Hepatocyte (in vitro differentiated cells): ENCODE measurements around the gene INO80D. TPM values are rescaled to one million over a fixed set of nuclear protein-coding genes. Genes with fewer than 3 reads are reported as not detected.
A peak's percentile ranks its signal among the peaks of the same experiment; 100 is the strongest.

Experiments
- DNase-seq: peaks from one replicate; pipeline ENCODE4 v3.0.0-alpha.2; 2016; ENCODE audit warnings: low spot score
- H2AFZ ChIP-seq: fragments of 200-600 bp; sonication (generic); 2 replicates; pipeline ENCODE4 v1.6.0; 2016; ENCODE audit warnings: antibody characterized with exemption, mild to moderate bottlenecking
- H3K27ac ChIP-seq: fragments of 200-600 bp; sonication (generic); 2 replicates; pipeline ENCODE4 v1.5.1; 2016; ENCODE audit warnings: mild to moderate bottlenecking
- H3K27me3 ChIP-seq: fragments of 200-600 bp; sonication (generic); 2 replicates; pipeline ENCODE4 v1.6.1; 2016
- H3K36me3 ChIP-seq: fragments of 200-600 bp; sonication (generic); replicated peaks from 2 replicates; pipeline ENCODE4 v1.5.1; 2016; ENCODE audit warnings: low read depth; ENCODE audit not compliant: insufficient read depth
- H3K4me1 ChIP-seq: fragments of 200-600 bp; sonication (generic); 2 replicates; pipeline ENCODE4 v1.5.1; 2016; ENCODE audit warnings: mild to moderate bottlenecking, moderate library complexity; ENCODE audit not compliant: insufficient read depth
- H3K4me2 ChIP-seq: fragments of 200-600 bp; sonication (generic); 2 replicates; pipeline ENCODE4 v1.6.0; 2016
- H3K4me3 ChIP-seq: fragments of 200-600 bp; sonication (generic); 2 replicates; pipeline ENCODE4 v1.5.1; 2016; ENCODE audit warnings: mild to moderate bottlenecking
- H3K79me2 ChIP-seq: fragments of 200-600 bp; sonication (generic); 2 replicates; pipeline ENCODE4 v1.6.0; 2017; ENCODE audit warnings: mild to moderate bottlenecking
- H3K9me2 ChIP-seq: fragments of 200-600 bp; sonication (generic); replicated peaks from 2 replicates; pipeline ENCODE4 v1.6.0; 2017; ENCODE audit warnings: mild to moderate bottlenecking; ENCODE audit not compliant: insufficient read depth
- H3K9me3 ChIP-seq: fragments of 200-600 bp; sonication (generic); 2 replicates; pipeline ENCODE4 v1.5.1; 2016; ENCODE audit warnings: low read depth, mild to moderate bottlenecking
- H4K20me1 ChIP-seq: fragments of 200-600 bp; sonication (generic); 2 replicates; pipeline ENCODE4 v1.6.0; 2016; ENCODE audit warnings: mild to moderate bottlenecking; ENCODE audit not compliant: insufficient read depth, poor library complexity, severe bottlenecking
- EZH2 ChIP-seq: fragments of 200-600 bp; sonication (generic); IDR thresholded peaks from 2 replicates; pipeline ENCODE4 v1.6.1; 2016; ENCODE audit warnings: antibody characterized with exemption, mild to moderate bottlenecking, borderline replicate concordance
- EZH2phosphoT487 ChIP-seq: fragments of 200-600 bp; sonication (generic); IDR thresholded peaks from one replicate; pipeline ENCODE4 v1.6.1; 2018; ENCODE audit warnings: antibody characterized with exemption, mild to moderate bottlenecking, low read depth, moderate library complexity; ENCODE audit not compliant: unreplicated experiment, severe bottlenecking
- WGBS: methylation state at CpG from one replicate; pipeline ENCODE4 v1.1.6; 2016; ENCODE audit warnings: low lambda C conversion rate; ENCODE audit errors: missing lambda C conversion rate; 5-methylcytosine and 5-hydroxymethylcytosine counted together
- polyA plus RNA-seq: library from polyadenylated mRNA; unstranded; fragments of >200 nt; fragmentation: Nextera tagmentation; extraction: Ambion mirVana; gene quantifications from 2 replicates; pipeline ENCODE4 v1.2.1, GENCODE V29; 2016
- total RNA-seq: library from RNA; depleted of rRNA; stranded (reverse); fragments of >200 nt; gene quantifications from 2 replicates; pipeline ENCODE4 v1.2.3, GENCODE V29; 2014
- TF ChIP-seq, protein P1 (sequence below): fragments of 200-600 bp; sonication (generic); IDR thresholded peaks from 2 replicates; pipeline ENCODE4 v1.5.1; 2016; ENCODE audit warnings: antibody characterized with exemption, mild to moderate bottlenecking; ENCODE audit not compliant: poor library complexity

The INO80D gene
- total and polyA plus RNA-seq, 2 experiments from 2014 or later: 6.6 to 15.0 TPM

DNA sequence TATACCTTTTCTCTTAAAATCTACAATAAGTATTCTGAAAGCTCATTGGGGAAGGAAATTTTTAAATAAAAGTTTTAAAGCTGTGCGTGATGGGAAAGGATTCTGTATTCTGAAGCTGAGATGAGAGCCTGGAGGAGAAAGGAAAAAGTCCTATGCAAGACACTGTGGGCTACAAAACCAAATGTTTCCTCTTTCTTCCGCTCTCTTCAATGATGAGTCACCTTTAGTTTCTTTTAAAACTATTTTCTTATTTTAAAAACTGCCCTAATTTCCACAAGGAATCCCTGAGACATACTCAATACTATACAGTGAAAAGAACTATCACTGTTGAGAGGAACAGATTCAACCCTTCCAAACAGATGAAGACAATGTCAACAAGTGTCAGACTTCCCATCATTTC lies 87.4 kb downstream of the INO80D start:
- H3K4me2 ChIP-seq: no peak overlapping the region
- H3K4me3 ChIP-seq: no peak overlapping the region
- H3K36me3 ChIP-seq: no peaks in the 10 kb centered on the region
- H3K79me2 ChIP-seq: no peaks in the 10 kb centered on the region
- H3K4me1 ChIP-seq: no peaks in the 10 kb centered on the region
- no peak overlapping the region for H3K27ac ChIP-seq
- no peaks in the 10 kb centered on the region for H3K9me2 ChIP-seq
- no peaks in the 10 kb centered on the region for H4K20me1 ChIP-seq
- no peaks in the 10 kb centered on the region for H3K27me3 ChIP-seq
- DNase-seq: no peak
- WGBS: 98% methylated on average over 2 of the region's 2 CpGs
- TF ChIP-seq, protein P1, sequence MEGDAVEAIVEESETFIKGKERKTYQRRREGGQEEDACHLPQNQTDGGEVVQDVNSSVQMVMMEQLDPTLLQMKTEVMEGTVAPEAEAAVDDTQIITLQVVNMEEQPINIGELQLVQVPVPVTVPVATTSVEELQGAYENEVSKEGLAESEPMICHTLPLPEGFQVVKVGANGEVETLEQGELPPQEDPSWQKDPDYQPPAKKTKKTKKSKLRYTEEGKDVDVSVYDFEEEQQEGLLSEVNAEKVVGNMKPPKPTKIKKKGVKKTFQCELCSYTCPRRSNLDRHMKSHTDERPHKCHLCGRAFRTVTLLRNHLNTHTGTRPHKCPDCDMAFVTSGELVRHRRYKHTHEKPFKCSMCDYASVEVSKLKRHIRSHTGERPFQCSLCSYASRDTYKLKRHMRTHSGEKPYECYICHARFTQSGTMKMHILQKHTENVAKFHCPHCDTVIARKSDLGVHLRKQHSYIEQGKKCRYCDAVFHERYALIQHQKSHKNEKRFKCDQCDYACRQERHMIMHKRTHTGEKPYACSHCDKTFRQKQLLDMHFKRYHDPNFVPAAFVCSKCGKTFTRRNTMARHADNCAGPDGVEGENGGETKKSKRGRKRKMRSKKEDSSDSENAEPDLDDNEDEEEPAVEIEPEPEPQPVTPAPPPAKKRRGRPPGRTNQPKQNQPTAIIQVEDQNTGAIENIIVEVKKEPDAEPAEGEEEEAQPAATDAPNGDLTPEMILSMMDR: no peak
- TF ChIP-seq EZH2: no peak
- TF ChIP-seq EZH2phosphoT487: no peak
- H3K9me3 ChIP-seq: no peaks in the 10 kb centered on the region
- no peak overlapping the region for H2AFZ ChIP-seq

DNA sequence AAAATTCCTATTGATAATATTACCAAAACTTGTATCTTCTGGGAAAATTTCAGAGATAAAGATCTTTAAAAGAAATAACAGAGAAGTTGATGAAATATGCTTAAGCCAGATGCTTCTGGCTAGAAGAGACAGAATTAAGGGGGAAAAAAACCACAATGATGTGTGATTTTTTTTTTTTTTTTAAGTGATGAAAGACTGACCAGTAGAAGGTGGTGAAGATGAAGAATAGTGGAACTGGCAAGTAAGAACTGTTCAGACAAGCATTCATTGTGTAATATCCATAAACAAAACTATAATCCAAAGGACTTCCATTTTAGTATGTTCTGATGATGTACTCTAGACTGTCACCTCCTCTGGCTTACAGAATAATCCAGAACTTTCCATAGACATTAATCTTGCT lies 89.8 kb downstream of the INO80D start:
- H3K27ac ChIP-seq: no peak overlapping the region
- H3K4me1 ChIP-seq: no peaks in the 10 kb centered on the region
- H3K9me3 ChIP-seq: no peaks in the 10 kb centered on the region
- no peak for DNase-seq
- TF ChIP-seq EZH2 (no peak), EZH2phosphoT487 (no peak)
- TF ChIP-seq, protein P1: no peak
- no peaks in the 10 kb centered on the region for H4K20me1 ChIP-seq
- no peak overlapping the region for H3K4me2 ChIP-seq
- no peaks in the 10 kb centered on the region for H3K36me3 ChIP-seq
- no peaks in the 10 kb centered on the region for H3K79me2 ChIP-seq
- no peaks in the 10 kb centered on the region for H3K9me2 ChIP-seq
- no peaks in the 10 kb centered on the region for H3K27me3 ChIP-seq
- no peak overlapping the region for H2AFZ ChIP-seq
- no peak overlapping the region for H3K4me3 ChIP-seq

DNA sequence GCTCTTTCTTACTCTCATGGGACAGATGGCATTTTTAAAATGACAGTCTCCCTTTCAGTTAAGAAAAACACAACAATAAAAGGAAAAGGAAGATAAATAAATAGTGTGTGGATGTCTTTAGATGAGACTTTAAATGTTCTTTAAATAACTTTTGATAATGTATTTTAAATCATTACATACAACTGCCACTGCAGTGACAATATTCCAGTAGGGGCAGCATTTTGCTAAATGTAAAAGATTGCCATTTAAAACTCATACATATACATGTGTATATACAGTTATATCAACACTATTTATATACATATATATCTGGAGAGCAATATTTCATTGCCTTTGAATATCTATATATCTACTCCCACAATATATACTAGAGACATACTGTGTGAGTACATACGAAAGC lies 90.7 kb downstream of the INO80D start:
- H4K20me1 ChIP-seq: no peaks in the 10 kb centered on the region
- no peaks in the 10 kb centered on the region for H3K9me3 ChIP-seq
- H3K4me2 ChIP-seq: no peak overlapping the region
- no peak overlapping the region for H3K4me3 ChIP-seq
- no peaks in the 10 kb centered on the region for H3K36me3 ChIP-seq
- WGBS: 97% methylated on average over 1 of the region's 1 CpG
- no peak overlapping the region for H3K27ac ChIP-seq
- H3K4me1 ChIP-seq: no peaks in the 10 kb centered on the region
- H2AFZ ChIP-seq: no peak overlapping the region
- TF ChIP-seq, protein P1: peak; percentile 26
- no peak for TF ChIP-seq EZH2
- no peak for TF ChIP-seq EZH2phosphoT487
- no peak for DNase-seq
- H3K79me2 ChIP-seq: no peaks in the 10 kb centered on the region
- no peaks in the 10 kb centered on the region for H3K27me3 ChIP-seq
- H3K9me2 ChIP-seq: no peaks in the 10 kb centered on the region

DNA sequence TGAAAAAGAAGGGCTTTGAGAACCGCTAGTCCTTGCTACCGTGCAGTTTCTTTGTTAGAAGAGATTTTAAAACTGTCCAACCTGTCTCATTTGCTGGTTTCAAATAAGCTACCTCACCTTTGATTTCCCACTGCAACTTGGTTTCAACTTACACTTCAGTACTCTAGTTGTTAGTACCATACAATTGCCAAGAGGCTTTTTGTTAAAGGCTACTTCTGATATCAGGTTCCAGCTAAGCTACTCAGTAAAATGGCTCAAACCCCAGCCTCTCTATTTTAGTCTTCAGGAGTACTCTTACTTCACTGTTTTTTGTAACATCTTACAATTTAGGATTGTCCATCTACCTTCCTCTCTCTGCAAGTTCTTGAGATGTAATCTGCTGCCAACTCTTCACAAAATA lies 91.6 kb downstream of the INO80D start:
- H4K20me1 ChIP-seq: no peaks in the 10 kb centered on the region
- DNase-seq: no peak
- no peaks in the 10 kb centered on the region for H3K79me2 ChIP-seq
- H3K9me2 ChIP-seq: no peaks in the 10 kb centered on the region
- TF ChIP-seq EZH2: no peak
- TF ChIP-seq, protein P1: no peak
- TF ChIP-seq EZH2phosphoT487: no peak
- no peak overlapping the region for H3K27ac ChIP-seq
- no peak overlapping the region for H3K4me3 ChIP-seq
- no peak overlapping the region for H3K4me2 ChIP-seq
- no peaks in the 10 kb centered on the region for H3K27me3 ChIP-seq
- H3K4me1 ChIP-seq: no peaks in the 10 kb centered on the region
- no peak overlapping the region for H2AFZ ChIP-seq
- no peaks in the 10 kb centered on the region for H3K9me3 ChIP-seq
- H3K36me3 ChIP-seq: no peaks in the 10 kb centered on the region
- WGBS: 90% methylated on average over 2 of the region's 2 CpGs
